K562 (cell line): ENCODE measurements around the gene DAGLB. TPM values are rescaled to one million over a fixed set of nuclear protein-coding genes. Genes with fewer than 3 reads are reported as not detected.

ENCODE experiments used
- ATAC-seq: fragments of 200-7000 bp; cut with Tn5 transposase; 3 replicates; pipeline ENCODE4 v1.9.1; 2020; ENCODE audit warnings: moderate library complexity
- BruUV-seq: library from RNA; stranded (reverse); fragments of 400-500 nt; replicated peaks from 2 replicates; lab custom pipeline; 2021; lab: Mats Ljungman, UMichigan
- CTCF ChIA-PET: fragments of 300-600 bp; formaldehyde crosslinking; extraction: SDS; loops from one replicate; lab custom pipeline; 2021; ENCODE audit warnings: low intra/inter-chr PET ratio; lab: Yijun Ruan, JAX
- POLR2A ChIA-PET: fragments of 300-600, 350-650 bp; sonication (Branson Sonifier 250); formaldehyde crosslinking; extraction: SDS; loops from one replicate; lab custom pipeline; 2021; ENCODE audit warnings: antibody characterized with exemption, inconsistent platforms; lab: Yijun Ruan, JAX
- DNase-seq, 4 experiments: peaks; one replicate each; pipeline versions ENCODE4 v3.0.0 to v3.0.0-alpha.2; 2011 to 2018; ENCODE audit warnings: low spot score in 3 of 4, mixed read lengths in 3 of 4; ENCODE audit errors: extremely low read depth in 1 of 4
- FAIRE-seq: peaks from 2 replicates; lab custom pipeline; 2011; peaks lifted over from hg19 to GRCh38; lab: Jason Lieb, UNC
- H2AFZ ChIP-seq: 2 replicates; pipeline ENCODE4 v1.6.0; 2011; ENCODE audit warnings: low read depth, low read length, control low read depth, inconsistent platforms
- H3K27ac ChIP-seq: fragments of 200-600 bp; 3 replicates; pipeline ENCODE4 v1.8.0; 2011; ENCODE audit warnings: low read depth, mild to moderate bottlenecking, control low read depth, inconsistent platforms, low read length, moderate library complexity, mixed read lengths; ENCODE audit errors: extremely low read depth
- H3K27me3 ChIP-seq, 2 experiments: fragments of 300-600 bp in 1 of 2; 2 replicates in 1 of 2; 3 replicates in 1 of 2; pipeline versions ENCODE4 v1.6.0 to v1.8.0; 2011; ENCODE audit warnings: inconsistent platforms in 2 of 2, low read length in 2 of 2, mild to moderate bottlenecking in 1 of 2, mixed read lengths in 1 of 2, moderate library complexity in 1 of 2; ENCODE audit not compliant: control insufficient read depth in 2 of 2, insufficient read depth in 2 of 2
- H3K36me3 ChIP-seq: fragments of 300-600 bp; 3 replicates; pipeline ENCODE4 v1.8.0; 2011; ENCODE audit warnings: mild to moderate bottlenecking, low read length, inconsistent platforms; ENCODE audit not compliant: control insufficient read depth, insufficient read depth
- H3K4me1 ChIP-seq, 2 experiments: fragments of 200-600 bp in 1 of 2; replicated peaks in 1 of 2; 2 replicates in 1 of 2; 3 replicates in 1 of 2; pipeline versions ENCODE4 v1.5.1 to v1.8.0; 2011; ENCODE audit warnings: inconsistent platforms in 2 of 2, low read length in 2 of 2, mild to moderate bottlenecking in 1 of 2, mixed read lengths in 1 of 2, moderate library complexity in 1 of 2; ENCODE audit not compliant: control insufficient read depth in 2 of 2, insufficient read depth in 2 of 2
- H3K4me2 ChIP-seq: 2 replicates; pipeline ENCODE4 v1.6.1; 2011; ENCODE audit warnings: low read length, control low read depth, inconsistent platforms, mixed read lengths; ENCODE audit not compliant: insufficient read depth
- H3K4me3 ChIP-seq: fragments of 200-600 bp; sonication (generic), shearing (Covaris generic); 2 replicates; pipeline ENCODE4 v1.5.1; 2016; ENCODE audit warnings: control low read depth, inconsistent platforms
- H3K79me2 ChIP-seq: fragments of 200-600 bp; 3 replicates; pipeline ENCODE4 v1.8.0; 2011; ENCODE audit warnings: low read length, inconsistent platforms; ENCODE audit not compliant: control insufficient read depth, insufficient read depth
- H3K9ac ChIP-seq, 2 experiments: 2 replicates each; pipeline versions ENCODE4 v1.6.0 to v1.6.1; 2011; ENCODE audit warnings: low read depth in 2 of 2, low read length in 2 of 2, control low read depth in 1 of 2, inconsistent platforms in 1 of 2, mild to moderate bottlenecking in 1 of 2, mixed read lengths in 1 of 2; ENCODE audit not compliant: insufficient read depth in 1 of 2
- H3K9me1 ChIP-seq: one replicate; pipeline ENCODE4 v1.6.0; 2011; ENCODE audit warnings: inconsistent platforms, mild to moderate bottlenecking, low read length, moderate library complexity; ENCODE audit not compliant: control insufficient read depth, insufficient read depth
- H3K9me3 ChIP-seq: replicated peaks from 2 replicates; pipeline ENCODE4 v1.5.1; 2011; ENCODE audit warnings: low read depth, low read length, inconsistent platforms; ENCODE audit not compliant: control insufficient read depth, insufficient read depth
- H4K20me1 ChIP-seq: replicated peaks from 2 replicates; pipeline ENCODE4 v1.6.1; 2011; ENCODE audit warnings: low read length, inconsistent platforms, mixed read lengths; ENCODE audit not compliant: control insufficient read depth, insufficient read depth
- CTCF ChIP-seq, 3 experiments: IDR thresholded peaks in 2 of 3; conservative IDR thresholded peaks in 1 of 3; 2 replicates each; pipeline ENCODE4 v1.5.1; 2011 to 2012; ENCODE audit warnings: low read length in 3 of 3, mild to moderate bottlenecking in 3 of 3, control low read depth in 2 of 3, improper control_type of control experiment in 1 of 3, inconsistent platforms in 1 of 3, low read depth in 1 of 3, mixed read lengths in 1 of 3, moderate library complexity in 1 of 3; ENCODE audit not compliant: insufficient read depth in 2 of 3
- HMG20B ChIP-seq: fragments of 250-450 bp; sonication (Bioruptor Pico); IDR thresholded peaks from 2 replicates; pipeline ENCODE4 v1.5.0; 2021; ENCODE audit warnings: mild to moderate bottlenecking
- POLR2G ChIP-seq: fragments of 200-400 bp; formaldehyde crosslinking; IDR thresholded peaks from 2 replicates; pipeline ENCODE4 v1.6.1; 2017; ENCODE audit warnings: low read depth, mild to moderate bottlenecking, antibody characterized with exemption, low read length, moderate library complexity
- ZBTB33 ChIP-seq: sonication (generic); formaldehyde crosslinking; IDR thresholded peaks from 2 replicates; pipeline ENCODE4 v1.8.1; 2023; ENCODE audit warnings: mild to moderate bottlenecking, missing genetic modification reagents
- WGBS: fragments of 100-300 bp; shearing (Covaris generic); methylation state at CpG from one replicate; pipeline ENCODE4 v1.1.6; 2016; ENCODE audit warnings: low coverage, mixed read lengths; ENCODE audit not compliant: insufficient coverage; ENCODE audit errors: missing lambda C conversion rate; 5-methylcytosine and 5-hydroxymethylcytosine counted together
- in situ Hi-C: fragments of 300-500 bp; cut with MboI; formaldehyde crosslinking; loops from 4 replicates; pipeline ENCODE4 v1.15.0; 2018; ENCODE audit warnings: inconsistent platforms, mixed read lengths
- intact Hi-C: fragments of 100-400 bp; cut with micrococcal nuclease; formaldehyde crosslinking; loops from 2 replicates; pipeline ENCODE4 v1.14.2; 2022
- polyA plus RNA-seq, 8 experiments: library from polyadenylated mRNA; depleted of rRNA in 4 of 8; stranded (reverse) in 5 of 8; unstranded in 3 of 8; fragments of >200 nt; fragmentation: Nextera tagmentation in 2 of 8; fragmentation: Illumina TruSeq in 1 of 8; extraction: Ambion mirVana in 2 of 8; extraction: Trizol in 1 of 8; gene quantifications; 2 replicates each; pipeline versions ENCODE4 v1.2.1 to v1.2.3, GENCODE V29; 2011 to 2014; ENCODE audit warnings: inconsistent platforms in 1 of 8, missing spikeins in 1 of 8
- total RNA-seq, 7 experiments: library from RNA; depleted of rRNA in 6 of 7; stranded (reverse); fragments of >200 nt in 6 of 7; fragmentation: Illumina TruSeq in 2 of 7; extraction: Trizol in 2 of 7; gene quantifications; 2 replicates each; pipeline versions ENCODE4 v1.2.1 to v1.2.3, GENCODE V29; 2011 to 2021; ENCODE audit warnings: low replicate concordance in 1 of 7

DAGLB gene
- total and polyA plus RNA-seq, 9 of the 15 experiments (the other 6 are each of a cell fraction or from before 2014, with no cell fraction given): 0.92 to 16.4 (median 9.3) TPM

- in situ Hi-C loops (no loop called here), intact Hi-C loops (no loop called here)
- Histone ChIP-seq H3K79me2 (no peaks in the 10 kb centered on the region), H3K4me1 (peaks cover 0 to 3% of the 10 kb centered on the region in 2 experiments; a peak in 1 of 5 replicates), H3K36me3 (peaks cover 57% of the 10 kb centered on the region; the same call in 2 of the 3 replicates), H2AFZ (no peak overlapping the region), H4K20me1 (no peaks in the 10 kb centered on the region), H3K27me3 (no peaks in the 10 kb centered on the region), H3K9ac (no peak overlapping the region), H3K27ac (no peak overlapping the region)
- POLR2A ChIA-PET: interaction anchor here (0.6 to 1.3 kb wide), 2 partner anchors 18 to 428 kb away, joined by 3 to 4 read pairs; no protein-coding TSS in a partner anchor
- peak; percentile 74 for ATAC-seq
- peak in 3 of 4 experiments; percentile 31 to 52 (median 41) for DNase-seq
- BruUV-seq: no TSS peak
- CTCF ChIA-PET: no interaction called here
- TF ChIP-seq HMG20B (CRISPR knock-in tag): no peak
- TF ChIP-seq CTCF (IDR thresholded peaks at IDR 0.05 in 2 of 3, conservative IDR thresholded peaks at IDR 0.05 in 1 of 3; ENCODE audit: insufficient read depth in 2 of 3, low read depth in 1 of 3, low read length in 3 of 3): peak in 2 of 3 experiments; percentile 9 to 32; a peak in 2 of 6 replicates
- peak; percentile 23; the same call in 1 of the 2 replicates for TF ChIP-seq POLR2G
- peak; percentile 65; the same call in 1 of the 2 replicates for TF ChIP-seq ZBTB33 (CRISPR knock-in tag)
- TF ChIP-seq, all 486 proteins: peak for 3
- FAIRE-seq: no peak
- Histone ChIP-seq H3K9me3 (peaks cover 1% of the 10 kb centered on the region; the same call in 1 of the 2 replicates), H3K4me2 (no peak overlapping the region), H3K9me1 (no peaks in the 10 kb centered on the region), H3K4me3 (no peak overlapping the region)
- 90% methylated on average over 22 of the region's 23 CpGs for WGBS
These were observed 31.1 kb downstream of the DAGLB start for GRCh38 chr7:6416516-6417145.
